Loucy (cell line): ENCODE results near the gene TDRD7.

Experiments used
- H2AFZ ChIP-seq: fragments of 200-600 bp; sonication (generic); 2 replicates; pipeline ENCODE4 v1.6.0; 2016; ENCODE audit warnings: antibody characterized with exemption, mild to moderate bottlenecking, low read length, moderate library complexity
- H3F3A ChIP-seq: fragments of 200-600 bp; 2 replicates; pipeline ENCODE4 v1.6.0; 2016; ENCODE audit warnings: antibody characterized with exemption, low read depth, mild to moderate bottlenecking
- H3K27me3 ChIP-seq: fragments of 200-600 bp; sonication (generic); 2 replicates; pipeline ENCODE4 v1.6.1; 2014; ENCODE audit warnings: low read length, mild to moderate bottlenecking; ENCODE audit not compliant: insufficient read depth, poor library complexity, severe bottlenecking
- H3K36me3 ChIP-seq: fragments of 200-600 bp; sonication (generic); 2 replicates; pipeline ENCODE4 v1.6.1; 2016; ENCODE audit warnings: low read length; ENCODE audit not compliant: insufficient read depth
- H3K4me1 ChIP-seq: fragments of 200-600 bp; sonication (generic); 2 replicates; pipeline ENCODE4 v1.5.1; 2014; ENCODE audit warnings: low read length, mild to moderate bottlenecking; ENCODE audit not compliant: insufficient read depth, poor library complexity, severe bottlenecking
- H3K4me2 ChIP-seq: fragments of 200-600 bp; sonication (generic); 2 replicates; pipeline ENCODE4 v1.6.0; 2014; ENCODE audit warnings: antibody characterized with exemption, low read length, low read depth, mild to moderate bottlenecking; ENCODE audit not compliant: poor library complexity, severe bottlenecking
- H3K4me3 ChIP-seq: fragments of 200-600 bp; sonication (generic); 2 replicates; pipeline ENCODE4 v1.5.1; 2014; ENCODE audit warnings: low read length, mild to moderate bottlenecking, mixed read lengths; ENCODE audit not compliant: poor library complexity, severe bottlenecking
- H3K79me2 ChIP-seq: fragments of 200-600 bp; sonication (generic); 2 replicates; pipeline ENCODE4 v1.6.1; 2014; ENCODE audit warnings: low read length; ENCODE audit not compliant: insufficient read depth
- H3K9ac ChIP-seq: fragments of 200-600 bp; sonication (generic); 2 replicates; pipeline ENCODE4 v1.6.0; 2014; ENCODE audit warnings: mild to moderate bottlenecking, low read depth, low read length, moderate library complexity; ENCODE audit not compliant: poor library complexity, severe bottlenecking
- H3K9me2 ChIP-seq: fragments of 200-600 bp; sonication (generic); replicated peaks from 2 replicates; pipeline ENCODE4 v1.6.1; 2016; ENCODE audit warnings: low read depth, low read length, mixed read lengths
- H3K9me3 ChIP-seq: fragments of 200-600 bp; sonication (generic); 2 replicates; pipeline ENCODE4 v1.6.1; 2014; ENCODE audit warnings: mild to moderate bottlenecking, antibody characterized with exemption, low read length, low read depth; ENCODE audit not compliant: insufficient read depth
- H4K20me1 ChIP-seq: fragments of 200-600 bp; sonication (generic); 2 replicates; pipeline ENCODE4 v1.6.0; 2014; ENCODE audit warnings: antibody characterized with exemption, low read length, mild to moderate bottlenecking; ENCODE audit not compliant: insufficient read depth, poor library complexity, severe bottlenecking
- EZH2phosphoT487 ChIP-seq: fragments of 200-600 bp; IDR thresholded peaks from 2 replicates; pipeline ENCODE4 v1.6.1; 2018; ENCODE audit warnings: antibody characterized with exemption, mild to moderate bottlenecking, moderate library complexity, borderline replicate concordance
- TF ChIP-seq, protein P1 (sequence below): fragments of 200-600 bp; sonication (generic); conservative IDR thresholded peaks from 2 replicates; pipeline ENCODE4 v1.5.1; 2014; ENCODE audit warnings: mild to moderate bottlenecking, antibody characterized with exemption, low read length

Gene TDRD7

DNA sequence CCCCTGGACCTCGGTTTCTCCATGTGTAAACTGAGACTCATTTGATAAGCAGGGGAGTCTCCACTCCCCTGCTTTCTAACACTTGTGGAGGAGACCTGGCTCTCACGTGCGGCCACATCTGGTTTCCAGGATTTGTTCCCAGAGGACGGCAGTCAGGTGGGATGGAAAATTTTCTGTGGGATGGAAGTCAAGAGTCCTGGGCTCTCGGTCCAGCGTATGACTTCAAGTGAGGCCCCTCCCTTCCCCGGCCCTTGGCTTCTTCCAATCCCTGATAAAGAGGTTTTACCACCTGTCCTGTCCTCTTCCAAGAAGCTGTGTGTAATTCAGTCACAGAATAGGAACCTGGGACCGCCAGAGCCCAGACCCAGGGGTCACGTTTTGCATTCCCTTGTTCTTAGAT lies 124.6 kb downstream of the TDRD7 start:
- H4K20me1 ChIP-seq = no peaks in the 10 kb centered on the region
- TF ChIP-seq EZH2phosphoT487 = no peak
- TF ChIP-seq, protein P1, sequence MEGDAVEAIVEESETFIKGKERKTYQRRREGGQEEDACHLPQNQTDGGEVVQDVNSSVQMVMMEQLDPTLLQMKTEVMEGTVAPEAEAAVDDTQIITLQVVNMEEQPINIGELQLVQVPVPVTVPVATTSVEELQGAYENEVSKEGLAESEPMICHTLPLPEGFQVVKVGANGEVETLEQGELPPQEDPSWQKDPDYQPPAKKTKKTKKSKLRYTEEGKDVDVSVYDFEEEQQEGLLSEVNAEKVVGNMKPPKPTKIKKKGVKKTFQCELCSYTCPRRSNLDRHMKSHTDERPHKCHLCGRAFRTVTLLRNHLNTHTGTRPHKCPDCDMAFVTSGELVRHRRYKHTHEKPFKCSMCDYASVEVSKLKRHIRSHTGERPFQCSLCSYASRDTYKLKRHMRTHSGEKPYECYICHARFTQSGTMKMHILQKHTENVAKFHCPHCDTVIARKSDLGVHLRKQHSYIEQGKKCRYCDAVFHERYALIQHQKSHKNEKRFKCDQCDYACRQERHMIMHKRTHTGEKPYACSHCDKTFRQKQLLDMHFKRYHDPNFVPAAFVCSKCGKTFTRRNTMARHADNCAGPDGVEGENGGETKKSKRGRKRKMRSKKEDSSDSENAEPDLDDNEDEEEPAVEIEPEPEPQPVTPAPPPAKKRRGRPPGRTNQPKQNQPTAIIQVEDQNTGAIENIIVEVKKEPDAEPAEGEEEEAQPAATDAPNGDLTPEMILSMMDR = no peak
- H3K4me1 ChIP-seq = no peaks in the 10 kb centered on the region
- H3K4me3 ChIP-seq = no peak overlapping the region
- no peaks in the 10 kb centered on the region for H3K27me3 ChIP-seq
- H3K4me2 ChIP-seq = no peak overlapping the region
- H3K9me2 ChIP-seq = no peaks in the 10 kb centered on the region
- H3K9me3 ChIP-seq = no peaks in the 10 kb centered on the region
- H3F3A ChIP-seq = no peaks in the 10 kb centered on the region
- no peaks in the 10 kb centered on the region for H3K79me2 ChIP-seq
- no peak overlapping the region for H2AFZ ChIP-seq
- no peak overlapping the region for H3K9ac ChIP-seq
- no peaks in the 10 kb centered on the region for H3K36me3 ChIP-seq

DNA sequence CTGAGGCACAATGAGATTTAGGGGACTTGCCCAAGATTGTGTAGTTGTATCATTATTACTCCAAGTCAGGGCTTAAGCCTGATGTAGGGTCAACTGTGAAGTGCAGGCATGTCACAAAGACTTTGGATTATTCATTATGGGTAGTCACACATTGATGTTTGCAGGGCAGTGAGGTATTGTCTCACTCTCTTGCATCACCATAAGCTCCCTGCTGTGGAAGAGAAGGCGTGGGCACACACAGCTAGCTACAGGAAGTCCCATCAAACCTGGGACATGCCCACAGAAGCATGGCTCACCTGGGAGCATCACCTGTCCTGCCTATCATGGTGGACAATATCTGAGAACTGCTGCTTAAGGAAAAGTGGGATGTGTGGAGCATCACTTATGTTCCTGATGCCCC lies 131.7 kb downstream of the TDRD7 start:
- no peaks in the 10 kb centered on the region for H3K4me1 ChIP-seq
- H2AFZ ChIP-seq = no peak overlapping the region
- H3K9me3 ChIP-seq = no peaks in the 10 kb centered on the region
- H3K9ac ChIP-seq = no peak overlapping the region
- no peaks in the 10 kb centered on the region for H3K27me3 ChIP-seq
- no peak for TF ChIP-seq EZH2phosphoT487
- TF ChIP-seq, protein P1 = no peak
- no peaks in the 10 kb centered on the region for H3K79me2 ChIP-seq
- H3F3A ChIP-seq = no peaks in the 10 kb centered on the region
- no peak overlapping the region for H3K4me2 ChIP-seq
- no peak overlapping the region for H3K4me3 ChIP-seq
- no peaks in the 10 kb centered on the region for H3K9me2 ChIP-seq
- no peaks in the 10 kb centered on the region for H3K36me3 ChIP-seq
- no peaks in the 10 kb centered on the region for H4K20me1 ChIP-seq

DNA sequence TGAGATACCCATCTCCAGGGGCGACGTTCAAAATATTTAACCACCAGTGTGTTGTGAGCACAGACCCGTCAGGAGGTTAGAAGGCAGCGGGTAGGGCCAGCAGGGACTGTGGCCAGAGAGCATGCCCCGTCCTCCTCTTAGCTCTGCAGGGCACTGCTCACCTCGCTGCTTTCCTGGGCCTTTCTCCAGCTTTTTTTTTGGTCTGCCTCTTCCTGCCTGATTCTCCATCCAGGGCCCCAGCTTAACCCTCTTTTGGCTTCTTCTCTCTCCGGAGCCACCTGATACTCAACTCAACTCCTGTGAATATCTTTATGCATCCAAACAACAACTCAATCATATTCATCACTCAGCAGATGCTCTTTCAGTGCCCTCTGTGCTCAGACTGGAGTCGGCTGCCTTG lies 133.6 kb downstream of the TDRD7 start:
- no peaks in the 10 kb centered on the region for H4K20me1 ChIP-seq
- H3K9me2 ChIP-seq = no peaks in the 10 kb centered on the region
- no peak overlapping the region for H2AFZ ChIP-seq
- no peak overlapping the region for H3K4me3 ChIP-seq
- H3F3A ChIP-seq = no peaks in the 10 kb centered on the region
- no peak for TF ChIP-seq EZH2phosphoT487
- TF ChIP-seq, protein P1 = no peak
- no peak overlapping the region for H3K4me2 ChIP-seq
- H3K27me3 ChIP-seq = no peaks in the 10 kb centered on the region
- H3K36me3 ChIP-seq = no peaks in the 10 kb centered on the region
- H3K9ac ChIP-seq = no peak overlapping the region
- no peaks in the 10 kb centered on the region for H3K79me2 ChIP-seq
- H3K9me3 ChIP-seq = no peaks in the 10 kb centered on the region
- H3K4me1 ChIP-seq = no peaks in the 10 kb centered on the region
